Muscle layer of colon (tissue), 2 donors: ENCODE data around the gene PHF10.
"Not testable (repeated sequence)": the region's sequence is repeated elsewhere in the genome, so short reads cannot be mapped to it uniquely, and the experiment has no call there.

ENCODE experiments used
- H3K27ac ChIP-seq: one replicate; pipeline ENCODE4 v1.7.0; 2013; ENCODE audit warnings: low read depth, mild to moderate bottlenecking, low read length, moderate library complexity
- H3K27me3 ChIP-seq, 2 donors: one replicate each; pipeline ENCODE4 v1.7.0; 2013; ENCODE audit warnings: low read length in 2 of 2, mild to moderate bottlenecking in 2 of 2; ENCODE audit not compliant: insufficient read depth in 2 of 2, control insufficient read depth in 1 of 2
- H3K36me3 ChIP-seq: one replicate; pipeline ENCODE4 v1.7.0; 2013; ENCODE audit warnings: mild to moderate bottlenecking, low read length; ENCODE audit not compliant: insufficient read depth
- H3K4me1 ChIP-seq: one replicate; pipeline ENCODE4 v1.7.0; 2013; ENCODE audit warnings: mild to moderate bottlenecking, low read length; ENCODE audit not compliant: insufficient read depth
- H3K4me3 ChIP-seq, 2 donors: one replicate each; pipeline ENCODE4 v1.7.0; 2013; ENCODE audit warnings: low read length in 2 of 2, low read depth in 1 of 2, mild to moderate bottlenecking in 1 of 2, moderate library complexity in 1 of 2
- H3K9ac ChIP-seq: one replicate; pipeline ENCODE4 v1.7.0; 2013; ENCODE audit warnings: low read length
- H3K9me3 ChIP-seq: one replicate; pipeline ENCODE4 v1.7.0; 2013; ENCODE audit warnings: mild to moderate bottlenecking, low read length
- donor health status: abdominal sarcoma.
- donor health status: Adenocarcinoma of cecum.

The PHF10 gene

GRCh38 chr6:169697115-169697514 is 27.2 kb downstream of the PHF10 start:
- not testable (repeated sequence) for H3K27me3 ChIP-seq, H3K4me3 ChIP-seq, H3K36me3 ChIP-seq, H3K27ac ChIP-seq, H3K9ac ChIP-seq, H3K9me3 ChIP-seq
- peaks cover 14% of the 10 kb centered on the region for H3K4me1 ChIP-seq

- H3K4me3 ChIP-seq: no peak overlapping the region
- H3K36me3 ChIP-seq: no peaks in the 10 kb centered on the region
- H3K4me1 ChIP-seq: peaks cover 4% of the 10 kb centered on the region
- no peaks in the 10 kb centered on the region for H3K9me3 ChIP-seq
- no peak overlapping the region for H3K9ac ChIP-seq
- H3K27me3 ChIP-seq: no peaks in the 10 kb centered on the region
- H3K27ac ChIP-seq: no peak overlapping the region
These were observed 29.2 kb downstream of the PHF10 start for GRCh38 chr6:169695131-169695530.

- Histone ChIP-seq H3K4me3 (no peak overlapping the region), H3K27ac (no peak overlapping the region), H3K9me3 (no peaks in the 10 kb centered on the region), H3K9ac (no peak overlapping the region), H3K36me3 (no peaks in the 10 kb centered on the region), H3K27me3 (no peaks in the 10 kb centered on the region), H3K4me1 (no peaks in the 10 kb centered on the region)
These were observed 31.8 kb downstream of the PHF10 start for GRCh38 chr6:169692516-169692915.

GRCh38 chr6:169691260-169691659 is 33.0 kb downstream of the PHF10 start:
- Histone ChIP-seq H3K9me3 (no peaks in the 10 kb centered on the region), H3K4me1 (no peaks in the 10 kb centered on the region), H3K4me3 (no peak overlapping the region), H3K9ac (no peak overlapping the region), H3K27me3 (no peaks in the 10 kb centered on the region), H3K36me3 (peaks cover 2% of the 10 kb centered on the region), H3K27ac (no peak overlapping the region)

DNA sequence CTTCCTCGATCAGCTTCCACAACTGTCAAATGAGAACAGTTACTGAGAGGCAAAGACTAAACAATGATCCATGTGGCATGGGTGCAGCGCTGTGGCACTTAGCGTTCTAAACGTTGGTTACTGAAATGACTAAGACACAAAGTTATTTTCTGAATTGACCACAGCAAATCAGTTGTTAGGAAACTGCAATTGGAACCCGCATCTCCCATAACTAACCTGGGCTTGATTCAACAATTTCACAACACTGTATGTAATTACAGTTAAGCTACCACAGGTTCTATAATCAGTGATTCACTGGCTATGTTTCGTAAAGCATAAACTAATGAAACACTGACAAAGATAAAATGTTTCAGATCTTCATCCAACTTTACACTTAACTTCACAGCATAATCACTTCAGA is 35.0 kb downstream of the PHF10 start:
- H3K27me3 ChIP-seq: no peaks in the 10 kb centered on the region
- H3K9me3 ChIP-seq: no peaks in the 10 kb centered on the region
- H3K27ac ChIP-seq: no peak overlapping the region
- no peaks in the 10 kb centered on the region for H3K4me1 ChIP-seq
- no peak overlapping the region for H3K4me3 ChIP-seq
- H3K36me3 ChIP-seq: peaks cover 9% of the 10 kb centered on the region
- no peak overlapping the region for H3K9ac ChIP-seq

GRCh38 chr6:169685860-169686259 is 38.4 kb downstream of the PHF10 start:
- Histone ChIP-seq H3K4me1 (no peaks in the 10 kb centered on the region), H3K9me3 (no peaks in the 10 kb centered on the region), H3K9ac (no peak overlapping the region), H3K36me3 (peaks cover 14% of the 10 kb centered on the region), H3K27ac (no peak overlapping the region), H3K27me3 (no peaks in the 10 kb centered on the region), H3K4me3 (no peak overlapping the region)

DNA sequence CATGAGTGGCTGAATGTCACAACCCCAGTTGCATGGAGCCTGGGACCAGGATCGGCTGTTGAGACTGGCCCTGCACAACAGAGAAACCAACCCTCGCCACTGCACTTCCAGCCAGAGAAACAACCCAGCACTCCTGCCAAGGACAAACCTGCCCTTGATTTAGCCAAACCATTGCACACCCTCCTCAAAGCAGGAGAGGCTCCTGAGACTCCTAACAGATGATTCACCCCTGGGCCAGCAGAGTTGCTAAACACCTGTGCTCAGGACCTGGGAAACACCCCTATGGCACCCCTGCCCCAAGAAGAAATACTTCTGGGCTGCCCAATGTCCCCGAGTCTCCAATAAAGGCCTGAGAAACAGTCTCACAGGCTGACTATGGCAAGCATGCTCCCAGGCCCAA is 40.2 kb downstream of the PHF10 start:
- Histone ChIP-seq H3K4me1 (no peaks in the 10 kb centered on the region), H3K27me3 (no peaks in the 10 kb centered on the region), H3K4me3 (no peak overlapping the region), H3K27ac (no peak overlapping the region), H3K9me3 (no peaks in the 10 kb centered on the region), H3K9ac (no peak overlapping the region), H3K36me3 (peaks cover 14% of the 10 kb centered on the region)

GRCh38 chr6:169678342-169678741 is 46.0 kb downstream of the PHF10 start:
- Histone ChIP-seq H3K27me3 (no peaks in the 10 kb centered on the region), H3K4me1 (no peaks in the 10 kb centered on the region), H3K36me3 (peaks cover 5% of the 10 kb centered on the region), H3K9me3 (no peaks in the 10 kb centered on the region), H3K4me3 (no peak overlapping the region), H3K9ac (no peak overlapping the region), H3K27ac (no peak overlapping the region)

DNA sequence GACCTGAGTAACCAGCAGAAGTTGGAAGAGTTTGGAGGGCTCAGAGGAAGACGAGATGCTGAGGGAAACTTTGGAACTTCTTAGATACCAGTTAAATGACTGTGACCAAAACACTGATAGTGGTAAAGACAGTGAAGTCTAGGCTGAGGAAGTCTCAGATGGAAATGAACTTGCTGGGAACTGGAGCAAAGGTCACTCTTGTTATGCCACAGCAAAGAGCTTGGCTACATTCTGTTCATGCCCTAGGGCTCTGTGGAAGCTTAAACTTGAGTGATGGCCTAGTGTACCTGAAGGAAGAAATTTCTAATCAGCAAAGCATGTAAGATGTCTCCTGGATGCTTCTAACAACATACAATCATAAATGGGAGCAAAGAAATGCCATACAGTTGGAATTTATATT is 47.2 kb downstream of the PHF10 start:
- Histone ChIP-seq H3K9ac (no peak overlapping the region), H3K27ac (no peak overlapping the region), H3K27me3 (no peaks in the 10 kb centered on the region), H3K4me3 (no peak overlapping the region), H3K36me3 (peaks cover 12% of the 10 kb centered on the region), H3K4me1 (no peaks in the 10 kb centered on the region), H3K9me3 (no peaks in the 10 kb centered on the region)

DNA sequence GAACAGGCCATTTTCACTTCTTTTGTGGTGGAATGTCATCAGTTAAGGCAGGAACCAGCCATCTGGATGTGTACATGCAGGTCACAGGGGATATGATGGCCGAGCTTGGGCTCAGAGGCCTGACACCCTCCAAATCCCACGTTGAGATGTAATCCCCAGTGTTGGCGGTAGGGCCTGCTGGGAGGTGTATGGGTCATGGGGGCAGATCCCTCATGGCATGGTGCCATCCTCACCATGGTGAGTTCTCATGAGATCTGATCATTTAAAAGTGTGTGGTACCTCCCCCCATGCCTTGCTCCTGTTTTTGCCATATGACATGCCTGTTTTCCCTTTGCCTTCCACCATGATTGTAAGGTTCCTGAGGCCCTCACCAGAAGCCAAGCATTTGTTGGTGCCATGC is 49.3 kb downstream of the PHF10 start:
- H3K4me1 ChIP-seq: no peaks in the 10 kb centered on the region
- peaks cover 7% of the 10 kb centered on the region for H3K36me3 ChIP-seq
- H3K4me3 ChIP-seq: no peak overlapping the region
- H3K9me3 ChIP-seq: no peaks in the 10 kb centered on the region
- H3K27me3 ChIP-seq: no peaks in the 10 kb centered on the region
- no peak overlapping the region for H3K9ac ChIP-seq
- no peak overlapping the region for H3K27ac ChIP-seq

DNA sequence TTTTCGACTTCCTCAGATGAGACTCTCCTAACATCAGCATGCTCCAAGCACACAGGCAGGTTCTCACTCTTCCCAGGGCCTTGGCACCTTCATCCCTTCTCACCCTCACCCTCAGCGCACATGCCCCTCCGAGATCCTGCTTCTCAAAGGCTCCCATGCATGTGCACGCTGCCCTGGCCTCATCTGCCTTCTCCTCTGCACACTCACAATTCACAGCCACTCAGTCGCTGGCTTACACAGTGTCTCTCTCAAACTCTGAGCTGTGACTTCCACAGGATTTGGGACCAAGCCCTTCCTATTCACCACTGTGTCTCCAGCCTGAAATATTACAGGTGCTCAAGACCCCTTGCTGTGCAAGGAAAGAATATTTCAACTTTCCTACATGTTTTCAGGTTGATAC is 52.7 kb downstream of the PHF10 start:
- Histone ChIP-seq H3K4me3 (no peak overlapping the region), H3K4me1 (no peaks in the 10 kb centered on the region), H3K27ac (no peak overlapping the region), H3K9me3 (no peaks in the 10 kb centered on the region), H3K27me3 (no peaks in the 10 kb centered on the region), H3K36me3 (peaks cover 11% of the 10 kb centered on the region), H3K9ac (no peak overlapping the region)

- Histone ChIP-seq H3K9me3 (no peaks in the 10 kb centered on the region), H3K9ac (no peak overlapping the region), H3K27me3 (no peaks in the 10 kb centered on the region), H3K4me1 (no peaks in the 10 kb centered on the region), H3K36me3 (peaks cover 20% of the 10 kb centered on the region), H3K27ac (no peak overlapping the region), H3K4me3 (no peak overlapping the region)
These were observed 54.4 kb downstream of the PHF10 start for GRCh38 chr6:169669889-169670288.
